HEK293 (cell line): Measurements from ENCODE around the gene UBE2D1.
A peak's percentile ranks its signal among the peaks of the same experiment; 100 is the strongest.

ENCODE experiments used
- BCL11A ChIP-seq: fragments of 450-650 bp; formaldehyde crosslinking; IDR thresholded peaks from 2 replicates; pipeline ENCODE4 v1.5.1; 2016; ENCODE audit warnings: low read depth, missing biosample characterization, missing genetic modification characterization
- BCL11B ChIP-seq: fragments of 450-650 bp; formaldehyde crosslinking; IDR thresholded peaks from 2 replicates; pipeline ENCODE4 v1.5.1; 2016; ENCODE audit warnings: low read depth, missing biosample characterization, missing genetic modification characterization
- KLF10 ChIP-seq: fragments of 450-650 bp; IDR thresholded peaks from 2 replicates; pipeline ENCODE4 v1.5.1; 2018; ENCODE audit warnings: missing biosample characterization, mild to moderate bottlenecking, missing genetic modification characterization
- KLF7 ChIP-seq: fragments of 450-650 bp; formaldehyde crosslinking; IDR thresholded peaks from 2 replicates; pipeline ENCODE4 v1.5.1; 2016; ENCODE audit warnings: missing biosample characterization, missing genetic modification characterization, borderline replicate concordance
- KLF9 ChIP-seq: fragments of 450-650 bp; formaldehyde crosslinking; IDR thresholded peaks from 2 replicates; pipeline ENCODE4 v1.5.1; 2016; ENCODE audit warnings: missing biosample characterization, missing genetic modification characterization, low read depth
- MYNN ChIP-seq: fragments of 450-650 bp; formaldehyde crosslinking; IDR thresholded peaks from 2 replicates; pipeline ENCODE4 v1.5.1; 2016; ENCODE audit warnings: missing biosample characterization, missing genetic modification characterization, borderline replicate concordance
- PRDM2 ChIP-seq: fragments of 450-650 bp; formaldehyde crosslinking; IDR thresholded peaks from 2 replicates; pipeline ENCODE4 v1.5.1; 2016; ENCODE audit warnings: missing biosample characterization, missing genetic modification characterization, borderline replicate concordance
- SCRT2 ChIP-seq: fragments of 450-650 bp; formaldehyde crosslinking; IDR thresholded peaks from 2 replicates; pipeline ENCODE4 v1.5.1; 2016; ENCODE audit warnings: missing biosample characterization, missing genetic modification characterization
- SP2 ChIP-seq: fragments of 450-650 bp; formaldehyde crosslinking; IDR thresholded peaks from 2 replicates; pipeline ENCODE4 v1.5.1; 2016; ENCODE audit warnings: missing biosample characterization, missing genetic modification characterization
- ZBTB17 ChIP-seq: fragments of 450-650 bp; formaldehyde crosslinking; IDR thresholded peaks from 2 replicates; pipeline ENCODE4 v1.5.1; 2016; ENCODE audit warnings: missing biosample characterization, missing genetic modification characterization
- ZBTB7A ChIP-seq: fragments of 450-650 bp; formaldehyde crosslinking; IDR thresholded peaks from 2 replicates; pipeline ENCODE4 v1.5.1; 2016; ENCODE audit warnings: low read depth, missing biosample characterization, missing genetic modification characterization
- ZIC2 ChIP-seq: fragments of 450-650 bp; formaldehyde crosslinking; IDR thresholded peaks from 2 replicates; pipeline ENCODE4 v1.5.1; 2016; ENCODE audit warnings: missing biosample characterization, missing genetic modification characterization
- ZNF223 ChIP-seq: fragments of 450-650 bp; formaldehyde crosslinking; IDR thresholded peaks from 2 replicates; pipeline ENCODE4 v1.5.1; 2016; ENCODE audit warnings: missing biosample characterization, missing genetic modification characterization
- ZNF23 ChIP-seq: fragments of 450-650 bp; formaldehyde crosslinking; IDR thresholded peaks from 2 replicates; pipeline ENCODE4 v1.5.1; 2016; ENCODE audit warnings: missing biosample characterization, missing genetic modification characterization, borderline replicate concordance
- ZNF324 ChIP-seq: fragments of 450-650 bp; formaldehyde crosslinking; IDR thresholded peaks from 2 replicates; pipeline ENCODE4 v1.5.1; 2016; ENCODE audit warnings: missing biosample characterization, missing genetic modification characterization
- ZNF473 ChIP-seq: fragments of 450-650 bp; formaldehyde crosslinking; IDR thresholded peaks from 2 replicates; pipeline ENCODE4 v1.5.1; 2017; ENCODE audit warnings: missing biosample characterization, missing genetic modification characterization
- ZNF555 ChIP-seq: fragments of 450-650 bp; formaldehyde crosslinking; conservative IDR thresholded peaks from 2 replicates; pipeline ENCODE4 v1.5.1; 2017; ENCODE audit warnings: missing biosample characterization, mild to moderate bottlenecking, missing genetic modification characterization, inconsistent platforms
- ZNF571 ChIP-seq: fragments of 450-650 bp; formaldehyde crosslinking; IDR thresholded peaks from 2 replicates; pipeline ENCODE4 v1.5.0; 2017; ENCODE audit warnings: missing biosample characterization, missing genetic modification characterization
- ZNF658 ChIP-seq: fragments of 450-650 bp; formaldehyde crosslinking; IDR thresholded peaks from 2 replicates; pipeline ENCODE4; 2016; ENCODE audit warnings: missing biosample characterization, missing genetic modification characterization
- ZNF660 ChIP-seq: fragments of 450-650 bp; IDR thresholded peaks from 2 replicates; pipeline ENCODE4 v1.5.1; 2018; ENCODE audit warnings: missing biosample characterization, mild to moderate bottlenecking, missing genetic modification characterization
- ZNF701 ChIP-seq: fragments of 450-650 bp; formaldehyde crosslinking; IDR thresholded peaks from 2 replicates; pipeline ENCODE4 v1.5.1; 2016; ENCODE audit warnings: missing biosample characterization, missing genetic modification characterization
- ZNF76 ChIP-seq: fragments of 450-650 bp; formaldehyde crosslinking; IDR thresholded peaks from 2 replicates; pipeline ENCODE4; 2016; ENCODE audit warnings: low read depth, missing biosample characterization, missing genetic modification characterization, borderline replicate concordance
- ZNF777 ChIP-seq: fragments of 450-650 bp; formaldehyde crosslinking; IDR thresholded peaks from 2 replicates; pipeline ENCODE4 v1.5.1; 2017; ENCODE audit warnings: missing biosample characterization, missing genetic modification characterization, borderline replicate concordance
- ZNF843 ChIP-seq: fragments of 450-650 bp; formaldehyde crosslinking; IDR thresholded peaks from 2 replicates; pipeline ENCODE4 v1.5.1; 2016; ENCODE audit warnings: missing biosample characterization, missing genetic modification characterization
- TF ChIP-seq, protein P1 (sequence below): fragments of 450-650 bp; formaldehyde crosslinking; IDR thresholded peaks from 2 replicates; pipeline ENCODE4 v1.5.1; 2016; ENCODE audit warnings: missing biosample characterization, missing genetic modification characterization
- TF ChIP-seq, protein P2 (sequence below): fragments of 450-650 bp; formaldehyde crosslinking; IDR thresholded peaks from 2 replicates; pipeline ENCODE4 v1.5.1; 2016; ENCODE audit warnings: missing biosample characterization, missing genetic modification characterization
- TF ChIP-seq, protein P3 (sequence below): fragments of 450-650 bp; formaldehyde crosslinking; IDR thresholded peaks from 2 replicates; pipeline ENCODE4 v1.5.1; 2016; ENCODE audit warnings: missing biosample characterization, missing genetic modification characterization

UBE2D1 gene

DNA sequence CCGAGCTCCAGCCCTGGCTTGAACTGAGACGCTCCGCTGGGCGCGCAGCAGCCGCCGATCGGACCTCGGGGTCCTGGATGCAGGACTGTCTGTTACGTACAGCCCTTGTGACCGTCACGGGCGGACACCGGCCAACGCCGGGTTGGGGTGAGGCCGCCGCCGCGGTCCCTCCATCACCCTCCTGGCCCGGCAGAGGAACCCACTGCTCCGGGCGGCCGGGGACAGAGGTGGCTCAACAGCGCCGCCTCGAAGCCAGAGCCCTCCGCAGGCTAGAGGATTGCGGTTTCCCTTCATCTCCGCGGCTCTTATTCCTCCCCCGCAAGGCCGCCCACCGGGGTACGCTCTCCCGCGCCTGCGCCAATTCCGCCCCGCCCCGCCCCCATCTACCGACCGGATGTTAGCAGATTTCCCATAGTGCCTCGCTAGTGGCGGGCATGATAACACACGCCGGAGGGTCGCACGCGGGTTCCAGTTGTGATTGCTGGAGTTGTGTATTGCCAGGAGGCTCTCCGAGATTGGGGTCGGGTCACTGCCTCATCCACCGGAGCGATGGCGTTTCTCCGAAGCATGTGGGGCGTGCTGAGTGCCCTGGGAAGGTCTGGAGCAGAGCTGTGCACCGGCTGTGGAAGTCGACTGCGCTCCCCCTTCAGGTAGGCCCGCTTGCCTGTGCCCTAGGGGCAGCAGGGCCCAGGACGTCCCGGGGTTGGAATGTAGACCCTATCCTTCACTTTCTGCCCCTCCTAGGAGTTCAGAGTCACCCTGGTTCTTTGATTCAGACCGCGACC lies 50.4 kb downstream of the UBE2D1 start, which contains the start of gene TFAM (continued):
- TF ChIP-seq, protein P1, sequence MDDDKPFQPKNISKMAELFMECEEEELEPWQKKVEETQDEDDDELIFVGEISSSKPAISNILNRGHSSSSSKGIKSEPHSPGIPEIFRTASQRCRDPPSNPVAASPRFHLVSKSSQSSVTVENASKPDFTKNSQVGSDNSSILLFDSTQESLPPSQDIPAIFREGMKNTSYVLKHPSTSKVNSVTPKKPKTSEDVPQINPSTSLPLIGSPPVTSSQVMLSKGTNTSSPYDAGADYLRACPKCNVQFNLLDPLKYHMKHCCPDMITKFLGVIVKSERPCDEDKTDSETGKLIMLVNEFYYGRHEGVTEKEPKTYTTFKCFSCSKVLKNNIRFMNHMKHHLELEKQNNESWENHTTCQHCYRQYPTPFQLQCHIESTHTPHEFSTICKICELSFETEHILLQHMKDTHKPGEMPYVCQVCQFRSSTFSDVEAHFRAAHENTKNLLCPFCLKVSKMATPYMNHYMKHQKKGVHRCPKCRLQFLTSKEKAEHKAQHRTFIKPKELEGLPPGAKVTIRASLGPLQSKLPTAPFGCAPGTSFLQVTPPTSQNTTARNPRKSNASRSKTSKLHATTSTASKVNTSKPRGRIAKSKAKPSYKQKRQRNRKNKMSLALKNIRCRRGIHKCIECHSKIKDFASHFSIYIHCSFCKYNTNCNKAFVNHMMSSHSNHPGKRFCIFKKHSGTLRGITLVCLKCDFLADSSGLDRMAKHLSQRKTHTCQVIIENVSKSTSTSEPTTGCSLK (tag by site-specific recombination): no peak
- TF ChIP-seq BCL11B (peak; percentile 51; the same call in 1 of the 2 replicates), ZNF473 (tag by site-specific recombination) (no peak), ZBTB7A (peak; percentile 30; the same call in 1 of the 2 replicates), ZNF223 (peak; percentile 60; the same call in 1 of the 2 replicates), ZNF660 (tag by site-specific recombination) (peak; percentile 83), ZNF23 (tag by site-specific recombination) (no peak), ZNF76 (tag by site-specific recombination) (peak; percentile 92), ZNF658 (no peak), SCRT2 (tag by site-specific recombination) (peak; percentile 48; the same call in 1 of the 2 replicates), ZNF701 (tag by site-specific recombination) (no peak), KLF10 (no peak), PRDM2 (tag by site-specific recombination) (no peak), ZNF777 (tag by site-specific recombination) (no peak), KLF7 (0 out of 2 replicates have a peak, but pooled peaks have one; percentile 46), ZNF843 (tag by site-specific recombination) (peak; percentile 39), ZBTB17 (peak; percentile 76), MYNN (tag by site-specific recombination) (peak; percentile 45; the same call in 1 of the 2 replicates), BCL11A (tag by site-specific recombination) (0 out of 2 replicates have a peak, but pooled peaks have one; percentile 17), ZNF324 (tag by site-specific recombination) (0 out of 2 replicates have a peak, but pooled peaks have one; percentile 28), SP2 (tag by site-specific recombination) (peak; percentile 75), ZIC2 (tag by site-specific recombination) (peak; percentile 59), KLF9 (tag by site-specific recombination) (peak; percentile 79), ZNF555 (tag by site-specific recombination) (no peak), ZNF571 (tag by site-specific recombination) (no peak)
- TF ChIP-seq, protein P2, sequence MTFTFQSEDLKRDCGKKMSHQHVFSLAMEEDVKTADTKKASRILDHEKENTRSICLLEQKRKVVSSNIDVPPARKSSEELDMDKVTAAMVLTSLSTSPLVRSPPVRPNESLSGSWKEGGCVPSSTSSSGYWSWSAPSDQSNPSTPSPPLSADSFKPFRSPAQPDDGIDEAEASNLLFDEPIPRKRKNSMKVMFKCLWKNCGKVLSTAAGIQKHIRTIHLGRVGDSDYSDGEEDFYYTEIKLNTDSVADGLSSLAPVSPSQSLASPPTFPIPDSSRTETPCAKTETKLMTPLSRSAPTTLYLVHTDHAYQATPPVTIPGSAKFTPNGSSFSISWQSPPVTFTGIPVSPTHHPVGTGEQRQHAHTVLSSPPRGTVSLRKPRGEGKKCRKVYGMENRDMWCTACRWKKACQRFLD: no peak
- TF ChIP-seq, protein P3, sequence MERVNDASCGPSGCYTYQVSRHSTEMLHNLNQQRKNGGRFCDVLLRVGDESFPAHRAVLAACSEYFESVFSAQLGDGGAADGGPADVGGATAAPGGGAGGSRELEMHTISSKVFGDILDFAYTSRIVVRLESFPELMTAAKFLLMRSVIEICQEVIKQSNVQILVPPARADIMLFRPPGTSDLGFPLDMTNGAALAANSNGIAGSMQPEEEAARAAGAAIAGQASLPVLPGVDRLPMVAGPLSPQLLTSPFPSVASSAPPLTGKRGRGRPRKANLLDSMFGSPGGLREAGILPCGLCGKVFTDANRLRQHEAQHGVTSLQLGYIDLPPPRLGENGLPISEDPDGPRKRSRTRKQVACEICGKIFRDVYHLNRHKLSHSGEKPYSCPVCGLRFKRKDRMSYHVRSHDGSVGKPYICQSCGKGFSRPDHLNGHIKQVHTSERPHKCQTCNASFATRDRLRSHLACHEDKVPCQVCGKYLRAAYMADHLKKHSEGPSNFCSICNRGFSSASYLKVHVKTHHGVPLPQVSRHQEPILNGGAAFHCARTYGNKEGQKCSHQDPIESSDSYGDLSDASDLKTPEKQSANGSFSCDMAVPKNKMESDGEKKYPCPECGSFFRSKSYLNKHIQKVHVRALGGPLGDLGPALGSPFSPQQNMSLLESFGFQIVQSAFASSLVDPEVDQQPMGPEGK (tag by site-specific recombination): peak; percentile 91
